GM23338 (cell line): ENCODE data around the gene CIB4. TPM values are rescaled to one million over a fixed set of nuclear protein-coding genes. Genes with fewer than 3 reads are reported as not detected.

Source experiments
- ATAC-seq: fragments of 200-7000 bp; cut with Tn5 transposase; 3 replicates; pipeline ENCODE4 v1.9.1; 2020
- DNase-seq: peaks from one replicate; pipeline ENCODE4 v3.0.0-alpha.2; 2015; ENCODE audit warnings: low spot score
- H2AFZ ChIP-seq: fragments of 200-600 bp; sonication (generic); 2 replicates; pipeline ENCODE4 v1.8.0; 2016; ENCODE audit warnings: antibody characterized with exemption, mild to moderate bottlenecking, moderate library complexity
- H3F3A ChIP-seq: fragments of 200-600 bp; sonication (generic); replicated peaks from 2 replicates; pipeline ENCODE4 v1.8.0; 2017; ENCODE audit warnings: antibody characterized with exemption, mixed run types, low read depth
- H3K27ac ChIP-seq: fragments of 200-600 bp; sonication (generic); 2 replicates; pipeline ENCODE4 v1.6.1; 2016; ENCODE audit warnings: low read depth
- H3K27me3 ChIP-seq: fragments of 200-600 bp; sonication (generic); 2 replicates; pipeline ENCODE4 v1.8.0; 2016; ENCODE audit warnings: mild to moderate bottlenecking, mixed run types, moderate library complexity; ENCODE audit not compliant: insufficient read depth
- H3K36me3 ChIP-seq: fragments of 200-600 bp; sonication (generic); 2 replicates; pipeline ENCODE4 v1.8.0; 2016; ENCODE audit warnings: mild to moderate bottlenecking; ENCODE audit not compliant: insufficient read depth
- H3K4me1 ChIP-seq: fragments of 200-600 bp; sonication (generic); 2 replicates; pipeline ENCODE4 v1.8.0; 2016; ENCODE audit warnings: mild to moderate bottlenecking, moderate library complexity; ENCODE audit not compliant: insufficient read depth
- H3K4me2 ChIP-seq: fragments of 200-600 bp; sonication (generic); 2 replicates; pipeline ENCODE4 v1.7.1; 2017; ENCODE audit warnings: mixed run types
- H3K4me3 ChIP-seq: fragments of 200-600 bp; sonication (generic); 2 replicates; pipeline ENCODE4 v1.6.1; 2016; ENCODE audit warnings: mixed run types
- H3K79me2 ChIP-seq: fragments of 200-600 bp; sonication (generic); replicated peaks from 2 replicates; pipeline ENCODE4 v1.8.0; 2017; ENCODE audit warnings: mild to moderate bottlenecking; ENCODE audit not compliant: insufficient read depth
- H3K9me2 ChIP-seq: fragments of 200-600 bp; sonication (generic); 2 replicates; pipeline ENCODE4 v1.8.0; 2017; ENCODE audit not compliant: insufficient read depth
- H4K20me1 ChIP-seq: fragments of 200-600 bp; sonication (generic); replicated peaks from 2 replicates; pipeline ENCODE4 v1.8.0; 2017; ENCODE audit warnings: mild to moderate bottlenecking; ENCODE audit not compliant: insufficient read depth
- H3K27ac Mint-ChIP-seq: 2 replicates; pipeline ENCODE4 v1.8.0; 2020; ENCODE audit warnings: inconsistent platforms, mild to moderate bottlenecking, moderate library complexity, mixed read lengths
- H3K27me3 Mint-ChIP-seq: 3 replicates; pipeline ENCODE4 v1.8.0; 2022; ENCODE audit warnings: low read depth, mild to moderate bottlenecking, moderate library complexity, mixed read lengths, inconsistent platforms; ENCODE audit not compliant: insufficient read depth, poor library complexity
- H3K36me3 Mint-ChIP-seq: 3 replicates; pipeline ENCODE4 v1.8.0; 2021; ENCODE audit warnings: low read depth, mild to moderate bottlenecking, inconsistent platforms, moderate library complexity, mixed read lengths
- H3K4me1 Mint-ChIP-seq: 3 replicates; pipeline ENCODE4 v1.8.0; 2020; ENCODE audit warnings: mild to moderate bottlenecking, inconsistent platforms, mixed read lengths
- H3K4me3 Mint-ChIP-seq: 3 replicates; pipeline ENCODE4 v1.8.0; 2021; ENCODE audit warnings: moderate library complexity, mild to moderate bottlenecking, inconsistent platforms, mixed read lengths
- H3K9me3 Mint-ChIP-seq: 3 replicates; pipeline ENCODE4 v1.8.0; 2020; ENCODE audit warnings: moderate library complexity, mild to moderate bottlenecking, inconsistent platforms, mixed read lengths
- CREB1 ChIP-seq: fragments of 250-450 bp; sonication (Bioruptor Pico); IDR thresholded peaks from 2 replicates; pipeline ENCODE4 v1.5.0; 2020; ENCODE audit warnings: low read depth, mild to moderate bottlenecking, moderate library complexity
- ETS1 ChIP-seq: IDR thresholded peaks from 2 replicates; pipeline ENCODE4 v1.6.1; 2016; ENCODE audit warnings: antibody characterized with exemption
- EZH2 ChIP-seq: fragments of 200-600 bp; sonication (generic); IDR thresholded peaks from one replicate; pipeline ENCODE4 v1.8.0; 2017; ENCODE audit warnings: antibody characterized with exemption, mild to moderate bottlenecking, low read depth; ENCODE audit not compliant: unreplicated experiment
- EZH2phosphoT487 ChIP-seq: fragments of 200-600 bp; sonication (generic); IDR thresholded peaks from one replicate; pipeline ENCODE4 v1.8.1; 2018; ENCODE audit warnings: antibody characterized with exemption; ENCODE audit not compliant: unreplicated experiment
- NANOG ChIP-seq: IDR thresholded peaks from 2 replicates; pipeline ENCODE4 v1.6.1; 2016; ENCODE audit warnings: antibody characterized with exemption, borderline replicate concordance
- STAT1 ChIP-seq: IDR thresholded peaks from one replicate; pipeline ENCODE4 v1.6.1; 2016; ENCODE audit warnings: antibody characterized with exemption; ENCODE audit not compliant: unreplicated experiment
- ZNF114 ChIP-seq: fragments of 250-450 bp; sonication (Bioruptor Pico); IDR thresholded peaks from 2 replicates; pipeline ENCODE4 v1.5.0; 2020; ENCODE audit warnings: mild to moderate bottlenecking, moderate library complexity
- ZNF331 ChIP-seq: fragments of 250-450 bp; sonication (Bioruptor Pico); IDR thresholded peaks from 2 replicates; pipeline ENCODE4 v1.5.0; 2020; ENCODE audit warnings: low read depth, mild to moderate bottlenecking, moderate library complexity
- polyA plus RNA-seq: library from polyadenylated mRNA; unstranded; fragments of >200 nt; fragmentation: Nextera tagmentation; extraction: Ambion mirVana; gene quantifications from 2 replicates; pipeline ENCODE4 v1.2.1, GENCODE V29; 2016
- total RNA-seq: library from RNA; depleted of rRNA; stranded (reverse); fragments of >200 nt; shearing (Covaris generic); gene quantifications from 2 replicates; pipeline ENCODE4 v1.2.3, GENCODE V29; 2014
- TF ChIP-seq, protein P1 (sequence below): fragments of 250-450 bp; sonication (Bioruptor Pico); IDR thresholded peaks from 2 replicates; pipeline ENCODE4 v1.5.0; 2020; ENCODE audit warnings: mild to moderate bottlenecking, moderate library complexity

CIB4 gene
- total and polyA plus RNA-seq, 2 experiments from 2014 or later, result not detected

DNA sequence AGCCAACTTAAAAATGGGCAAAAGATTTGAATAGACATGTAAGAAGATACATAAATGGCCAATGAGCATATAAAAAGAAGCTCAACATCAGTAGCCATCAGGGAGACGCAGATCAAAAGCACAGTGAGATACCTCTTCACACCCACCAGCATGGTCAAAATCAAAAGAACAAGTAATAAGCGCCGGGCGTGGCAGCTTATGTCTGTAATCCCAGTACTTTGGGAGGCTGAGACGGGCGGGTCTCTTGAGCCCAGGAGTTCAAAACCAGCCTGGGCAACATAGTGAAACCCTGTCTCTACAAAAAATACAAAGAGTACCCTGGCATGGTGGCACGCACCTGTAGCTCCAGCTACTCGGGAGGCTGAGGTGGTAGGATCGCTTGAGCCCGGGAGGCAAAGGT lies 4.6 kb upstream of the CIB4 start:
- H3K4me1 ChIP-seq, result no peaks in the 10 kb centered on the region; the same call in 1 of the 2 replicates
- H3K79me2 ChIP-seq, result no peaks in the 10 kb centered on the region
- no peaks in the 10 kb centered on the region for H3K27me3 ChIP-seq
- no peak overlapping the region for H3K4me2 ChIP-seq
- Mint-ChIP-seq H3K27me3 (peaks cover 10% of the 10 kb centered on the region), H3K4me1 (peaks cover 18% of the 10 kb centered on the region), H3K27ac (no peak overlapping the region), H3K36me3 (no peaks in the 10 kb centered on the region), H3K4me3 (no peak overlapping the region), H3K9me3 (no peaks in the 10 kb centered on the region)
- no peaks in the 10 kb centered on the region for H3F3A ChIP-seq
- DNase-seq (no peak), ATAC-seq (no peak)
- TF ChIP-seq CREB1 (CRISPR knock-in tag) (no peak), STAT1 (no peak), EZH2 (no peak), EZH2phosphoT487 (no peak), ZNF331 (CRISPR knock-in tag) (no peak), ETS1 (no peak), ZNF114 (CRISPR knock-in tag) (no peak), NANOG (no peak)
- TF ChIP-seq, protein P1, sequence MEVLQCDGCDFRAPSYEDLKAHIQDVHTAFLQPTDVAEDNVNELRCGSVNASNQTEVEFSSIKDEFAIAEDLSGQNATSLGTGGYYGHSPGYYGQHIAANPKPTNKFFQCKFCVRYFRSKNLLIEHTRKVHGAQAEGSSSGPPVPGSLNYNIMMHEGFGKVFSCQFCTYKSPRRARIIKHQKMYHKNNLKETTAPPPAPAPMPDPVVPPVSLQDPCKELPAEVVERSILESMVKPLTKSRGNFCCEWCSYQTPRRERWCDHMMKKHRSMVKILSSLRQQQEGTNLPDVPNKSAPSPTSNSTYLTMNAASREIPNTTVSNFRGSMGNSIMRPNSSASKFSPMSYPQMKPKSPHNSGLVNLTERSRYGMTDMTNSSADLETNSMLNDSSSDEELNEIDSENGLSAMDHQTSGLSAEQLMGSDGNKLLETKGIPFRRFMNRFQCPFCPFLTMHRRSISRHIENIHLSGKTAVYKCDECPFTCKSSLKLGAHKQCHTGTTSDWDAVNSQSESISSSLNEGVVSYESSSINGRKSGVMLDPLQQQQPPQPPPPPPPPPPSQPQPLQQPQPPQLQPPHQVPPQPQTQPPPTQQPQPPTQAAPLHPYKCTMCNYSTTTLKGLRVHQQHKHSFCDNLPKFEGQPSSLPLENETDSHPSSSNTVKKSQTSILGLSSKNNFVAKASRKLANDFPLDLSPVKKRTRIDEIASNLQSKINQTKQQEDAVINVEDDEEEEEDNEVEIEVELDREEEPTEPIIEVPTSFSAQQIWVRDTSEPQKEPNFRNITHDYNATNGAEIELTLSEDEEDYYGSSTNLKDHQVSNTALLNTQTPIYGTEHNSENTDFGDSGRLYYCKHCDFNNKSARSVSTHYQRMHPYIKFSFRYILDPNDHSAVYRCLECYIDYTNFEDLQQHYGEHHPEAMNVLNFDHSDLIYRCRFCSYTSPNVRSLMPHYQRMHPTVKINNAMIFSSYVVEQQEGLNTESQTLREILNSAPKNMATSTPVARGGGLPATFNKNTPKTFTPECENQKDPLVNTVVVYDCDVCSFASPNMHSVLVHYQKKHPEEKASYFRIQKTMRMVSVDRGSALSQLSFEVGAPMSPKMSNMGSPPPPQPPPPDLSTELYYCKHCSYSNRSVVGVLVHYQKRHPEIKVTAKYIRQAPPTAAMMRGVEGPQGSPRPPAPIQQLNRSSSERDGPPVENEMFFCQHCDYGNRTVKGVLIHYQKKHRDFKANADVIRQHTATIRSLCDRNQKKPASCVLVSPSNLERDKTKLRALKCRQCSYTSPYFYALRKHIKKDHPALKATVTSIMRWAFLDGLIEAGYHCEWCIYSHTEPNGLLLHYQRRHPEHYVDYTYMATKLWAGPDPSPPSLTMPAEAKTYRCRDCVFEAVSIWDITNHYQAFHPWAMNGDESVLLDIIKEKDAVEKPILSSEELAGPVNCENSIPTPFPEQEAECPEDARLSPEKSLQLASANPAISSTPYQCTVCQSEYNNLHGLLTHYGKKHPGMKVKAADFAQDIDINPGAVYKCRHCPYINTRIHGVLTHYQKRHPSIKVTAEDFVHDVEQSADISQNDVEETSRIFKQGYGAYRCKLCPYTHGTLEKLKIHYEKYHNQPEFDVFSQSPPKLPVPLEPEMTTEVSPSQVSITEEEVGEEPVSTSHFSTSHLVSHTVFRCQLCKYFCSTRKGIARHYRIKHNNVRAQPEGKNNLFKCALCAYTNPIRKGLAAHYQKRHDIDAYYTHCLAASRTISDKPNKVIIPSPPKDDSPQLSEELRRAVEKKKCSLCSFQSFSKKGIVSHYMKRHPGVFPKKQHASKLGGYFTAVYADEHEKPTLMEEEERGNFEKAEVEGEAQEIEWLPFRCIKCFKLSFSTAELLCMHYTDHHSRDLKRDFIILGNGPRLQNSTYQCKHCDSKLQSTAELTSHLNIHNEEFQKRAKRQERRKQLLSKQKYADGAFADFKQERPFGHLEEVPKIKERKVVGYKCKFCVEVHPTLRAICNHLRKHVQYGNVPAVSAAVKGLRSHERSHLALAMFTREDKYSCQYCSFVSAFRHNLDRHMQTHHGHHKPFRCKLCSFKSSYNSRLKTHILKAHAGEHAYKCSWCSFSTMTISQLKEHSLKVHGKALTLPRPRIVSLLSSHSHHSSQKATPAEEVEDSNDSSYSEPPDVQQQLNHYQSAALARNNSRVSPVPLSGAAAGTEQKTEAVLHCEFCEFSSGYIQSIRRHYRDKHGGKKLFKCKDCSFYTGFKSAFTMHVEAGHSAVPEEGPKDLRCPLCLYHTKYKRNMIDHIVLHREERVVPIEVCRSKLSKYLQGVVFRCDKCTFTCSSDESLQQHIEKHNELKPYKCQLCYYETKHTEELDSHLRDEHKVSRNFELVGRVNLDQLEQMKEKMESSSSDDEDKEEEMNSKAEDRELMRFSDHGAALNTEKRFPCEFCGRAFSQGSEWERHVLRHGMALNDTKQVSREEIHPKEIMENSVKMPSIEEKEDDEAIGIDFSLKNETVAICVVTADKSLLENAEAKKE (CRISPR knock-in tag), result no peak
- H3K27ac ChIP-seq, result no peak overlapping the region
- H3K9me2 ChIP-seq, result no peaks in the 10 kb centered on the region
- H4K20me1 ChIP-seq, result no peaks in the 10 kb centered on the region
- H3K36me3 ChIP-seq, result no peaks in the 10 kb centered on the region
- no peak overlapping the region for H2AFZ ChIP-seq
- no peak overlapping the region for H3K4me3 ChIP-seq
